ENCODE results near the gene ALG14. TPM values are rescaled to one million over a fixed set of nuclear protein-coding genes. Genes with fewer than 3 reads are reported as not detected.

The ALG14 gene
- total and polyA plus RNA-seq, 11 donors = 0.56 to 4.7 (median 3.2) TPM

DNA sequence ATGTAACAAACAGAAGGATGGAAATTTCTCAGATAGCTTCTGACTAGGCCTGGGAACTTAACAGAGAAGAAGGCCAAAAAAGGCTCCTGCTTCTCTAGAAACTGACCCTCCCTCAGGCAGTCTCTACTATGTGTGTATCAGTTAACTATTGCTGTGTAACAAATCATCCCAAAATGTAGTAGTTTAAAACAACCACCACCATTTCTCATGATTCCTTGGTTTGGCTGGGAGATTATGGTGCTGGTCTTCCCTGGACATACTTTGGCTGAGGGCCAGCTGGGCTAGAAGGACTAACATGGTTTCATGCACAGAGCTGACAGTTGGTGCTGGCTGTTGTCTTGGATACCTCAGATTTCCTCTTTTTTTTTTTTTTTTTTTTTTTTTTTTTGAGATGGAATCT lies 119.6 kb downstream of the ALG14 start:
- Histone ChIP-seq H3K9me3 (peaks cover 0 to 5% (median 0%) of the 10 kb centered on the region in 12 donors), H3K4me1 (peaks cover 6 to 51% (median 28%) of the 10 kb centered on the region in 12 donors), H3K36me3 (no peaks in the 10 kb centered on the region), H3K27ac (no peak overlapping the region), H3K27me3 (no peaks in the 10 kb centered on the region), H3K4me3 (no peak overlapping the region)
- TF ChIP-seq POLR2A (IDR thresholded peaks at IDR 0.05) (no peak), CTCF (IDR thresholded peaks at IDR 0.05) (no peak)
- ATAC-seq (no peak), DNase-seq (no peak)
- intact Hi-C loops (cut with DNase I) = no loop called here

DNA sequence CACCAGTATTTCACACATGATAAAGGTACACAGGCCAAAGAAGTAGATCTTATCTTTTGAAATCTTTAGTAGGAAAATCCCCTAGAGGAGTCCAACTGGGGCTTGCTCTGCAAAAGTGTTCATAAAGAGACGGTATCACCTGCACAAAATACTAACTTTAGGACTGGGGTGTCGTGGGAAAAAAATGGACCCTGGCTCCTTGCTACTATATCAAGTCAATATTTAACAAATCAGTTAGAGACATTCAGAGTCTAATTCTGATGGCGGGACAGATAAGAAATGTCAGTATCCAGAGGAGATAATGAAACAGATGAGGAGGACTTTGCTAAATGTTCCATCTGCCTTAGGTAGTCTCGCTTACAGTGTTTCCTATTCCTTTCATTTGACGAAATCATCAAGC lies 120.2 kb downstream of the ALG14 start:
- Histone ChIP-seq H3K27ac (no peak overlapping the region), H3K36me3 (no peaks in the 10 kb centered on the region), H3K4me3 (no peak overlapping the region), H3K4me1 (peaks cover 6 to 55% (median 28%) of the 10 kb centered on the region in 12 donors), H3K9me3 (peaks cover 0 to 5% (median 0%) of the 10 kb centered on the region in 12 donors), H3K27me3 (no peaks in the 10 kb centered on the region)
- WGBS, 4 donors = 95 to 100% (median 96%) methylated on average over 5 of the region's 5 CpGs
- no peak for TF ChIP-seq POLR2A (IDR thresholded peaks at IDR 0.05)
- no peak for DNase-seq
- no peak for ATAC-seq
- intact Hi-C loops (cut with DNase I) = no loop called here

GRCh38 chr1:94951509-94952208 lies 121.1 kb downstream of the ALG14 start:
- ATAC-seq = no peak
- no peak for DNase-seq
- Histone ChIP-seq H3K27me3 (no peaks in the 10 kb centered on the region), H3K4me3 (no peak overlapping the region), H3K27ac (no peak overlapping the region), H3K4me1 (peaks cover 6 to 63% (median 34%) of the 10 kb centered on the region in 12 donors), H3K9me3 (peaks cover 0 to 5% (median 0%) of the 10 kb centered on the region in 12 donors), H3K36me3 (no peaks in the 10 kb centered on the region)
- 75 to 82% (median 78%) methylated on average over 5 of the region's 5 CpGs for WGBS, 4 donors
- intact Hi-C loops (cut with DNase I) = no loop called here
- TF ChIP-seq CTCF (IDR thresholded peaks at IDR 0.05) (no peak), POLR2A (IDR thresholded peaks at IDR 0.05) (no peak)

GRCh38 chr1:94951046-94951445 lies 121.7 kb downstream of the ALG14 start:
- no peak overlapping the region for H3K4me3 ChIP-seq
- peaks cover 6 to 60% (median 33%) of the 10 kb centered on the region in 12 donors for H3K4me1 ChIP-seq
- no peaks in the 10 kb centered on the region for H3K36me3 ChIP-seq
- H3K27me3 ChIP-seq = no peaks in the 10 kb centered on the region
- no peak for DNase-seq
- H3K27ac ChIP-seq = no peak overlapping the region
- H3K9me3 ChIP-seq = peaks cover 0 to 5% (median 0%) of the 10 kb centered on the region in 12 donors
- WGBS, 4 donors = 81 to 95% (median 90%) methylated on average over 2 of the region's 2 CpGs
- no peak for ATAC-seq
- intact Hi-C loops (cut with DNase I) = no loop called here
- TF ChIP-seq POLR2A (IDR thresholded peaks at IDR 0.05) (no peak), CTCF (IDR thresholded peaks at IDR 0.05) (no peak)
